SK-N-SH treated with all-trans-retinoic acid at 6 μM for 48 hours (cell line): Measurements from ENCODE around the gene AP3S2.

Experiments
- ATAC-seq: fragments of 200-7000 bp; cut with Tn5 transposase; 3 replicates; pipeline ENCODE4 v1.9.1; 2020; ENCODE audit warnings: mild to moderate bottlenecking, moderate library complexity
- ARNTL ChIP-seq: fragments of 450-650 bp; formaldehyde crosslinking; IDR thresholded peaks from 2 replicates; pipeline ENCODE4 v1.5.0; 2020; ENCODE audit warnings: low read depth, mild to moderate bottlenecking, moderate library complexity, borderline replicate concordance
- BACH2 ChIP-seq: fragments of 250-450 bp; sonication (Bioruptor Pico); IDR thresholded peaks from 2 replicates; pipeline ENCODE4 v1.9.0; 2021; ENCODE audit warnings: mild to moderate bottlenecking, borderline replicate concordance
- CSDC2 ChIP-seq: fragments of 250-450 bp; sonication (Bioruptor Pico); IDR thresholded peaks from 2 replicates; pipeline ENCODE4 v1.5.0; 2020; ENCODE audit warnings: mild to moderate bottlenecking, moderate library complexity
- ESRRG ChIP-seq: fragments of 250-450 bp; sonication (Bioruptor Pico); IDR thresholded peaks from 2 replicates; pipeline ENCODE4 v1.6.1; 2021; ENCODE audit warnings: mild to moderate bottlenecking
- GLIS3 ChIP-seq: fragments of 250-450 bp; sonication (Bioruptor Pico); IDR thresholded peaks from 2 replicates; pipeline ENCODE4 v1.5.0; 2020; ENCODE audit warnings: mild to moderate bottlenecking, moderate library complexity
- ISL1 ChIP-seq: fragments of 250-450 bp; sonication (Bioruptor Pico); IDR thresholded peaks from 2 replicates; pipeline ENCODE4 v2.1.2; 2022; ENCODE audit warnings: mild to moderate bottlenecking, moderate library complexity
- OSR1 ChIP-seq: fragments of 250-450 bp; sonication (Bioruptor Pico); IDR thresholded peaks from 2 replicates; pipeline ENCODE4 v1.8.0; 2022; ENCODE audit warnings: moderate library complexity, mild to moderate bottlenecking, inconsistent platforms
- POU6F1 ChIP-seq: fragments of 250-450 bp; sonication (Bioruptor Pico); IDR thresholded peaks from 2 replicates; pipeline ENCODE4 v1.8.0; 2021; ENCODE audit warnings: low read depth, mild to moderate bottlenecking, moderate library complexity, borderline replicate concordance
- PPARA ChIP-seq: fragments of 250-450 bp; sonication (Bioruptor Pico); IDR thresholded peaks from 2 replicates; pipeline ENCODE4 v1.5.0; 2020; ENCODE audit warnings: mild to moderate bottlenecking, borderline replicate concordance
- RARB ChIP-seq: fragments of 250-450 bp; sonication (Bioruptor Pico); IDR thresholded peaks from 2 replicates; pipeline ENCODE4 v1.8.0; 2021; ENCODE audit warnings: mild to moderate bottlenecking, moderate library complexity
- SNAI2 ChIP-seq: fragments of 250-450 bp; sonication (Bioruptor Pico); IDR thresholded peaks from 2 replicates; pipeline ENCODE4 v1.5.0; 2020; ENCODE audit warnings: mild to moderate bottlenecking, moderate library complexity
- TCF4 ChIP-seq: fragments of 250-450 bp; sonication (Bioruptor Pico); IDR thresholded peaks from 2 replicates; pipeline ENCODE4 v1.8.0; 2021; ENCODE audit warnings: mild to moderate bottlenecking, moderate library complexity, borderline replicate concordance
- TOX ChIP-seq: fragments of 250-450 bp; sonication (Bioruptor Pico); IDR thresholded peaks from 2 replicates; pipeline ENCODE4 v1.8.0; 2021; ENCODE audit warnings: mild to moderate bottlenecking, moderate library complexity, borderline replicate concordance
- ZC3H10 ChIP-seq: fragments of 250-450 bp; sonication (Bioruptor Pico); IDR thresholded peaks from 2 replicates; pipeline ENCODE4 v1.5.1; 2021; ENCODE audit warnings: mild to moderate bottlenecking, moderate library complexity
- ZFP30 ChIP-seq: fragments of 450-650 bp; formaldehyde crosslinking; IDR thresholded peaks from 2 replicates; pipeline ENCODE4 v1.5.0; 2022; ENCODE audit warnings: mild to moderate bottlenecking, moderate library complexity
- ZNF565 ChIP-seq: fragments of 450-650 bp; formaldehyde crosslinking; conservative IDR thresholded peaks from 2 replicates; pipeline ENCODE4 v1.5.0; 2020; ENCODE audit warnings: low read depth, mild to moderate bottlenecking, moderate library complexity
- ZNF70 ChIP-seq: fragments of 450-650 bp; formaldehyde crosslinking; IDR thresholded peaks from 2 replicates; pipeline ENCODE4 v1.5.0; 2020; ENCODE audit warnings: mild to moderate bottlenecking, moderate library complexity
- ZNF8 ChIP-seq: fragments of 450-650 bp; formaldehyde crosslinking; IDR thresholded peaks from 2 replicates; pipeline ENCODE4 v1.5.0; 2020; ENCODE audit warnings: mild to moderate bottlenecking, moderate library complexity
- TF ChIP-seq, protein P1 (sequence below): fragments of 250-450 bp; sonication (Bioruptor Pico); IDR thresholded peaks from 2 replicates; pipeline ENCODE4 v1.5.1; 2020; ENCODE audit warnings: low read depth, mild to moderate bottlenecking, moderate library complexity
- TF ChIP-seq, protein P2 (sequence below): fragments of 250-450 bp; sonication (Bioruptor Pico); IDR thresholded peaks from 2 replicates; pipeline ENCODE4 v1.8.0; 2020; ENCODE audit warnings: mild to moderate bottlenecking, moderate library complexity, borderline replicate concordance
- TF ChIP-seq, protein P3 (sequence below): fragments of 250-450 bp; sonication (Bioruptor Pico); IDR thresholded peaks from 2 replicates; pipeline ENCODE4 v1.5.0; 2020; ENCODE audit warnings: mild to moderate bottlenecking, moderate library complexity
- TF ChIP-seq, protein P4 (sequence below): fragments of 250-450 bp; sonication (Bioruptor Pico); IDR thresholded peaks from 2 replicates; pipeline ENCODE4 v1.5.1; 2021; ENCODE audit warnings: mild to moderate bottlenecking, moderate library complexity

Gene AP3S2

DNA sequence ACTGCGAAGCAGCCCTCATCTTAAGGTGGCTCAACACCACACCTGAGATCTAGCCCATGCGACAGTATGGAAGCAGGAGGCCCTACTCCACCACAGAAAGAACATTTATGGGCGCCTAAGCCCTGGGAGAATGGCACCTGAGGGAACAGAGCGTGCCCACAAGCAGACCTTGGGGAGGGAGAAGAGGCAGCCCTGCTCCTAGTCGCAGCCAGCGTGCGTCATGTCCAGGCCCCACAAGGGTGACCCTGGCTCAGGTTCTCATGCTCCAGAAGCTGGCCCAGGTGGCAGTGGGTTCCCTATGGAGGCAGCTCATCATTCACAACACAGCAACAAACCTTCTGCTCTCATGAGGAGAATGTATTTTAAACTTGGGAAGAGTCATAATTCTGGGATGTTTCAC, 59.8 kb downstream of the AP3S2 start (continued):
- no peak for TF ChIP-seq ZNF565 (CRISPR knock-in tag)
- TF ChIP-seq, all 23 proteins: peak for 0

- no peak for ATAC-seq
- TF ChIP-seq, protein P1, sequence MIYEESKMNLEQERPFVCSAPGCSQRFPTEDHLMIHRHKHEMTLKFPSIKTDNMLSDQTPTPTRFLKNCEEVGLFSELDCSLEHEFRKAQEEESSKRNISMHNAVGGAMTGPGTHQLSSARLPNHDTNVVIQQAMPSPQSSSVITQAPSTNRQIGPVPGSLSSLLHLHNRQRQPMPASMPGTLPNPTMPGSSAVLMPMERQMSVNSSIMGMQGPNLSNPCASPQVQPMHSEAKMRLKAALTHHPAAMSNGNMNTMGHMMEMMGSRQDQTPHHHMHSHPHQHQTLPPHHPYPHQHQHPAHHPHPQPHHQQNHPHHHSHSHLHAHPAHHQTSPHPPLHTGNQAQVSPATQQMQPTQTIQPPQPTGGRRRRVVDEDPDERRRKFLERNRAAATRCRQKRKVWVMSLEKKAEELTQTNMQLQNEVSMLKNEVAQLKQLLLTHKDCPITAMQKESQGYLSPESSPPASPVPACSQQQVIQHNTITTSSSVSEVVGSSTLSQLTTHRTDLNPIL (CRISPR knock-in tag) = no peak
- TF ChIP-seq GLIS3 (CRISPR knock-in tag) (no peak), CSDC2 (CRISPR knock-in tag) (no peak), BACH2 (no peak), ISL1 (CRISPR knock-in tag) (no peak), TOX (CRISPR knock-in tag) (no peak), SNAI2 (no peak), TCF4 (CRISPR knock-in tag) (no peak), ZFP30 (CRISPR knock-in tag) (no peak), ZNF8 (CRISPR knock-in tag) (no peak), ESRRG (no peak), PPARA (no peak), ZNF70 (CRISPR knock-in tag) (no peak), ZC3H10 (no peak), ZNF565 (CRISPR knock-in tag) (no peak), OSR1 (no peak), POU6F1 (no peak)
- TF ChIP-seq, protein P2, sequence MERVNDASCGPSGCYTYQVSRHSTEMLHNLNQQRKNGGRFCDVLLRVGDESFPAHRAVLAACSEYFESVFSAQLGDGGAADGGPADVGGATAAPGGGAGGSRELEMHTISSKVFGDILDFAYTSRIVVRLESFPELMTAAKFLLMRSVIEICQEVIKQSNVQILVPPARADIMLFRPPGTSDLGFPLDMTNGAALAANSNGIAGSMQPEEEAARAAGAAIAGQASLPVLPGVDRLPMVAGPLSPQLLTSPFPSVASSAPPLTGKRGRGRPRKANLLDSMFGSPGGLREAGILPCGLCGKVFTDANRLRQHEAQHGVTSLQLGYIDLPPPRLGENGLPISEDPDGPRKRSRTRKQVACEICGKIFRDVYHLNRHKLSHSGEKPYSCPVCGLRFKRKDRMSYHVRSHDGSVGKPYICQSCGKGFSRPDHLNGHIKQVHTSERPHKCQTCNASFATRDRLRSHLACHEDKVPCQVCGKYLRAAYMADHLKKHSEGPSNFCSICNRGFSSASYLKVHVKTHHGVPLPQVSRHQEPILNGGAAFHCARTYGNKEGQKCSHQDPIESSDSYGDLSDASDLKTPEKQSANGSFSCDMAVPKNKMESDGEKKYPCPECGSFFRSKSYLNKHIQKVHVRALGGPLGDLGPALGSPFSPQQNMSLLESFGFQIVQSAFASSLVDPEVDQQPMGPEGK = no peak
- TF ChIP-seq, protein P3, sequence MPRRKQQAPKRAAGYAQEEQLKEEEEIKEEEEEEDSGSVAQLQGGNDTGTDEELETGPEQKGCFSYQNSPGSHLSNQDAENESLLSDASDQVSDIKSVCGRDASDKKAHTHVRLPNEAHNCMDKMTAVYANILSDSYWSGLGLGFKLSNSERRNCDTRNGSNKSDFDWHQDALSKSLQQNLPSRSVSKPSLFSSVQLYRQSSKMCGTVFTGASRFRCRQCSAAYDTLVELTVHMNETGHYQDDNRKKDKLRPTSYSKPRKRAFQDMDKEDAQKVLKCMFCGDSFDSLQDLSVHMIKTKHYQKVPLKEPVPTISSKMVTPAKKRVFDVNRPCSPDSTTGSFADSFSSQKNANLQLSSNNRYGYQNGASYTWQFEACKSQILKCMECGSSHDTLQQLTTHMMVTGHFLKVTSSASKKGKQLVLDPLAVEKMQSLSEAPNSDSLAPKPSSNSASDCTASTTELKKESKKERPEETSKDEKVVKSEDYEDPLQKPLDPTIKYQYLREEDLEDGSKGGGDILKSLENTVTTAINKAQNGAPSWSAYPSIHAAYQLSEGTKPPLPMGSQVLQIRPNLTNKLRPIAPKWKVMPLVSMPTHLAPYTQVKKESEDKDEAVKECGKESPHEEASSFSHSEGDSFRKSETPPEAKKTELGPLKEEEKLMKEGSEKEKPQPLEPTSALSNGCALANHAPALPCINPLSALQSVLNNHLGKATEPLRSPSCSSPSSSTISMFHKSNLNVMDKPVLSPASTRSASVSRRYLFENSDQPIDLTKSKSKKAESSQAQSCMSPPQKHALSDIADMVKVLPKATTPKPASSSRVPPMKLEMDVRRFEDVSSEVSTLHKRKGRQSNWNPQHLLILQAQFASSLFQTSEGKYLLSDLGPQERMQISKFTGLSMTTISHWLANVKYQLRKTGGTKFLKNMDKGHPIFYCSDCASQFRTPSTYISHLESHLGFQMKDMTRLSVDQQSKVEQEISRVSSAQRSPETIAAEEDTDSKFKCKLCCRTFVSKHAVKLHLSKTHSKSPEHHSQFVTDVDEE (CRISPR knock-in tag) = no peak
Measured at GRCh38 chr15:89830639-89831038, 63.2 kb downstream of the AP3S2 start.

DNA sequence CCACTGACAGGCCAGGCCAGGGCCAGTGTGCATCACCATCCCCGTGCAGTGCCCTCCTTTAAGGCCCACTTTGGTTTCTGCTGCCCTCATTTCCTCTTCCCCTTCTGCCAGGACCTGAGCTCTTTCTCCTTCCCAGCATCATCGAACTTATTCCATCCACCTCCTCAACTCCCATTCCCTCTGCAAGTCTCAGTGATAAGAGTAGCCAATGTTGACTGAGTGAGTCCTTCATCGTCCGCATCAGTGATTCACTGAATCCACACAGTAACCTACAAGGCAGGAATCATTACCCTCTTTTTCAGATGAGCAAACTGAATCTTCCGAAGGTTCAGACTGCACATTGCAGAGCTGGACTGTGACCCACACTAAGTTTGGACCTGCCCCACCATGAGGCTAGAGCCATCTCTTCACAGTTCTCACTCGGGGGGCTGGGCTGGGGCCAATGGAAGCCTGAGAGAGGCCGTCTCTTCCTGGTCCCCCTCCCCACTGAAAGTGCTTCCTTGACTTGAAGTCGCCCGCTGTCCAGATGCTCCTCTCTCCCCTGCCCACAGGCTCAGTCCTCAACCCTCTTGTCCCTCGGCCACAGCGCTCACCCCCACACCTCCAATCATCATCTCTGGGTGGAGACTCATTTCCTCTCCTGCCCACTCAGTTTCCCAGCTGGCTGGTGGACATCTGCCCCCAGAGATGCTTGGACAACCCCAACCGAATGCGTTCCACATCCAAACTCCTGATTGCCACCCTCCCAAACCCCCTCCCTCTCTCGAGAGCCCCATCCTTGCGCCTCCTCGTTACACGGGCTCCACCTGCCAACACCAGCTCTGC, 64.0 kb downstream of the AP3S2 start:
- no peak for ATAC-seq
- no peak for TF ChIP-seq ESRRG
- TF ChIP-seq ZNF8 (CRISPR knock-in tag) = no peak
- TF ChIP-seq, protein P1 (CRISPR knock-in tag) = no peak
- no peak for TF ChIP-seq TOX (CRISPR knock-in tag)
- no peak for TF ChIP-seq PPARA
- TF ChIP-seq ZNF565 (CRISPR knock-in tag) = no peak
- TF ChIP-seq, protein P4, sequence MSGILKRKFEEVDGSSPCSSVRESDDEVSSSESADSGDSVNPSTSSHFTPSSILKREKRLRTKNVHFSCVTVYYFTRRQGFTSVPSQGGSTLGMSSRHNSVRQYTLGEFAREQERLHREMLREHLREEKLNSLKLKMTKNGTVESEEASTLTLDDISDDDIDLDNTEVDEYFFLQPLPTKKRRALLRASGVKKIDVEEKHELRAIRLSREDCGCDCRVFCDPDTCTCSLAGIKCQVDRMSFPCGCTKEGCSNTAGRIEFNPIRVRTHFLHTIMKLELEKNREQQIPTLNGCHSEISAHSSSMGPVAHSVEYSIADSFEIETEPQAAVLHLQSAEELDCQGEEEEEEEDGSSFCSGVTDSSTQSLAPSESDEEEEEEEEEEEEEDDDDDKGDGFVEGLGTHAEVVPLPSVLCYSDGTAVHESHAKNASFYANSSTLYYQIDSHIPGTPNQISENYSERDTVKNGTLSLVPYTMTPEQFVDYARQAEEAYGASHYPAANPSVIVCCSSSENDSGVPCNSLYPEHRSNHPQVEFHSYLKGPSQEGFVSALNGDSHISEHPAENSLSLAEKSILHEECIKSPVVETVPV (CRISPR knock-in tag) = no peak
- no peak for TF ChIP-seq TCF4 (CRISPR knock-in tag)
- TF ChIP-seq, protein P3 (CRISPR knock-in tag) = no peak
- no peak for TF ChIP-seq RARB (CRISPR knock-in tag)
- TF ChIP-seq ARNTL (CRISPR knock-in tag) = no peak
